ENCODE measurements around the gene VAMP2. TPM values are rescaled to one million over a fixed set of nuclear protein-coding genes. Genes with fewer than 3 reads are reported as not detected.

VAMP2 gene
- total RNA-seq, 4 donors from 2014 or later, result 20.9 to 49.4 (median 30.1) TPM

DNA sequence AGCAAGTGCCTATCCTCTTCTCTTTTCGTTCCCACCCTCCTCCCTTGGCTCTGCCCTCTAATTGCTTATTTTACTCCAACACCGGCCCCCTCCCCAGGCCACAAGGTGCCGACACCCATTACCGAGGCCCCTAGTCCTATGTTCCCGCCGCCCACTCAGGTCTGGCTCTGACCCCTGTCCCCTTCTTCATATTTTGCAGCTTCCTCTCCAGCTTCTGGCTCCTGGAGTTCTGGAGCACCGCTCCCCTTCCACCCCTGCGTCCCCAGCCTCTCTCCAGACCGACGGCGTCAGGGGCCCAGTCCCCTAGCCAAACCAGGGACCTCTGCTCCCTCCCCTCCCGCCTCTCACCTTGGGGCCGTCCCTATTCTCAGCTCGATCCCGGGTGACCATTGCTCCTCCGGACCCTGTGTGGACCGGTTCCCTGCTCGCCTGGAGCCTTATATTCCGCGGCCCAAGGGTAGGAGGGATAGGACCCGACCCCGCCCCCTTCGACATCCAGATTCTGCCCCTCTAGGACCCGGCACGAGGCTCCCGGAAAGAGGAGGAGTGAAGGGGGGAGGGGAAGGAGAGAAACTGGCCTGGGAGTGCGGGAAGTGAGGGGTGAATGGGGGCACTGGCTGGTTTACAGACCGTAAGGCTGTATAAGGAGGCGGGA is 38.9 kb downstream of the VAMP2 start, which contains the start of gene HES7:
Gene HES7, minus strand, starts transcription at position 412 of the 655 bp plus-strand sequence. Its CDS starts 22 bp downstream, at position 390.
- 2 to 3% methylated on average over 6 to 29 of the region's 29 CpGs for WGBS, 2 donors (ENCODE audit: low coverage in 1 of 2)
- Histone ChIP-seq H3K27ac (peak within 1 kb of the TSS in 1 of 4 donors; percentile 9), H3K36me3 (no peaks in the 10 kb centered on the region), H3K9me3 (no peaks in the 10 kb centered on the region), H3K4me3 (peak within 1 kb of the TSS in 3 of 4 donors; percentile 2 to 74 (median 44)), H3K27me3 (peaks cover 69% of the 10 kb centered on the region), H3K4me1 (peaks cover 46 to 79% (median 65%) of the 10 kb centered on the region in 4 donors)
- in situ Hi-C loops (cut with MboI; ENCODE audit: low pct_ligation_motif_present in 1 of 4, low pct_unique_long_range_greater_than_20kb in 1 of 4, low sequenced_read_pairs in 3 of 4) (no loop called here), intact Hi-C loops (cut with DNase I; ENCODE audit: low total_unique reads) (loop anchor here (10.0 kb wide), 1 partner anchor 61 kb away; no protein-coding TSS in a partner anchor)
- TF ChIP-seq POLR2AphosphoS5 (IDR thresholded peaks at IDR 0.05) (no peak), EP300 (IDR thresholded peaks at IDR 0.05; ENCODE audit: low read depth) (no peak), POLR2A (IDR thresholded peaks at IDR 0.05) (no peak), CTCF (IDR thresholded peaks at IDR 0.05) (no peak)
- DNase-seq, result no peak

DNA sequence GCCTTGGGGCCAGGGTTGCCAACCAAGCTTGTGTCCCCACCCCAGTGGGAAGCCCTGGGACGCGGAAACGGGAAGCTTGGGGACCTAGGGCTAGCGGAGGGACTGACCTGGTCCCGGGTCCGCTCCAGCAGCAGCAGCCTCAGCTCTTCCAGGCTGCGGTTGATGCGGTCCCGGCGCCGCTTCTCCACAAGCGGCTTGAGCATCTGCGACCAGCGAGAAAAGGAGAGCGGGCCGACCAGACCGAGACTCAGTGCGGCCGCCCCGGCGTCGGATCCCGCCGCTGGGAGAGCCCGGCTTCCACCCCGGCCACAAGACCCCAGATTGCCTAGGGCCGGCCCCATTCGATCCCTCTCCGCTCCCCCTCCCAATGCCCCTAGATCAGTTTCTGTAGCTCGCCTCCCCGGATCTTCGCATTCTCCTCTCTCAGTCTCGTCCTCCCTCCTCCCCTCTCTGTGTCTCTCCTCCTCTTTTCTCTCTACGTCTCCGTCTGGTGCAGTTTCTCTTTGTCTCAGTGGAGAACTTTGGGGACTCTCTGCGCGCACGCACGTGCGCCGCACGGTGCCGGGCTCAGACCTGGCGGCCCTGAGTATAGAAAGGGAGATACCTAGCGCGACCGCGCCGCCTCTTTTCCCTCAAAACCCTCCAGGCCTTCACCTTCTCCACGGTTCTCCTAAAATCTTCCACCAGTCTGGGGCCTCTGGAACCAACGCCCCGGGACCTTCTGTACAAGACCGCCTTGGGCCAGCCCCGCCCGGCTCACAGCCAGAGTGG is 39.6 kb downstream of the VAMP2 start:
- in situ Hi-C loops (cut with MboI; ENCODE audit: low pct_ligation_motif_present in 1 of 4, low pct_unique_long_range_greater_than_20kb in 1 of 4, low sequenced_read_pairs in 3 of 4) (no loop called here), intact Hi-C loops (cut with DNase I; ENCODE audit: low total_unique reads) (loop anchor here (10.0 kb wide), 1 partner anchor 62 kb away; no protein-coding TSS in a partner anchor)
- Histone ChIP-seq H3K4me3 (peak overlapping the region in 3 of 4 donors; percentile 2 to 58 (median 44)), H3K27ac (peak overlapping the region in 1 of 4 donors; percentile 9), H3K27me3 (peaks cover 62% of the 10 kb centered on the region), H3K4me1 (peaks cover 50 to 86% (median 70%) of the 10 kb centered on the region in 4 donors), H3K36me3 (no peaks in the 10 kb centered on the region), H3K9me3 (no peaks in the 10 kb centered on the region)
- 0 to 1% methylated on average over 13 to 51 of the region's 55 CpGs for WGBS, 2 donors (ENCODE audit: low coverage in 1 of 2)
- DNase-seq, result no peak
- TF ChIP-seq POLR2A (IDR thresholded peaks at IDR 0.05) (no peak), POLR2AphosphoS5 (IDR thresholded peaks at IDR 0.05) (no peak), EP300 (IDR thresholded peaks at IDR 0.05; ENCODE audit: low read depth) (no peak), CTCF (IDR thresholded peaks at IDR 0.05) (no peak)

DNA sequence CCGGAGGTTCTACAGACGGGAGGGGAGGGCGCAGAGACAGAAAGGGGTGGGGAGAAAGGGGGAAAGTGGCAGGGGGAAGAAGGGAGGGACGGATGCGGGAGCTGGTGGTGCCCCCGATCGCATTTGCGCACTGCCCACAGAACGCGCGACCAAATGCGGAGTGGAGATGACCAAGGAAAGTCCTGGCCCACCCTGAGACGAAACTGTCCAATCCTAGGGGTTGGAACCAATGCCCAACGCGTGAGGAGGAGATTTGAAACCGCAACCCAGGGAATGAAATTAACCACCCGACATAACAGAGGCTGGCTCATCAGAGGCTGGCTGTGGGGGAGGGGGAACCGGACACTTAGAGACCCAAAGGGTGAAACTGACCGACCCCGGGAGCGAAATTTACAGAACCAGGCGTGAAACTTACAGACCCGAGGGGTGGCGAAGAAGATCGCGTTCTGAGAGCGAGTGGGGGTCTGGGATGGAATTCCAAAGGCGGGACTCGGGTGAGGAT is 40.3 kb downstream of the VAMP2 start:
- 0 to 2% methylated on average over 8 to 29 of the region's 29 CpGs for WGBS, 2 donors (ENCODE audit: low coverage in 1 of 2)
- peak overlapping the region; percentile 2 to 58 (median 36) for H3K4me3 ChIP-seq
- H3K36me3 ChIP-seq, result no peaks in the 10 kb centered on the region
- H3K9me3 ChIP-seq, result no peaks in the 10 kb centered on the region
- in situ Hi-C loops (cut with MboI; ENCODE audit: low pct_ligation_motif_present in 1 of 4, low pct_unique_long_range_greater_than_20kb in 1 of 4, low sequenced_read_pairs in 3 of 4), result no loop called here
- intact Hi-C loops (cut with DNase I; ENCODE audit: low total_unique reads), result loop anchor here (10.0 kb wide), 1 partner anchor 62 kb away; no protein-coding TSS in a partner anchor
- H3K27ac ChIP-seq, result peak overlapping the region in 2 of 4 donors; percentile 44 to 49
- peaks cover 61% of the 10 kb centered on the region for H3K27me3 ChIP-seq
- DNase-seq, result no peak
- no peak for TF ChIP-seq POLR2A (IDR thresholded peaks at IDR 0.05)
- TF ChIP-seq POLR2AphosphoS5 (IDR thresholded peaks at IDR 0.05), result no peak
- TF ChIP-seq CTCF (IDR thresholded peaks at IDR 0.05), result no peak
- TF ChIP-seq EP300 (IDR thresholded peaks at IDR 0.05; ENCODE audit: low read depth), result no peak
- H3K4me1 ChIP-seq, result peaks cover 56 to 93% (median 77%) of the 10 kb centered on the region in 4 donors

All from transverse colon (tissue), 4 donors.